GM12878 (cell line): Measurements from ENCODE around the gene CSTB. TPM values are rescaled to one million over a fixed set of nuclear protein-coding genes. Genes with fewer than 3 reads are reported as not detected.

ENCODE experiments used
- ATAC-seq: fragments of 200-7000 bp; cut with Tn5 transposase; 3 replicates; pipeline ENCODE4 v1.9.1; 2020; ENCODE audit warnings: mild to moderate bottlenecking, moderate library complexity
- BruUV-seq: library from RNA; stranded (reverse); fragments of 400-500 nt; replicated peaks from 2 replicates; lab custom pipeline; 2021; lab: Mats Ljungman, UMichigan
- CTCF ChIA-PET: fragments of 300-600 bp; sonication (Branson Sonifier 250); formaldehyde crosslinking; extraction: SDS; loops from one replicate; lab custom pipeline; 2021; ENCODE audit warnings: inconsistent platforms; lab: Yijun Ruan, JAX
- POLR2A ChIA-PET: fragments of 350-600 bp; formaldehyde crosslinking; extraction: SDS; loops from one replicate; lab custom pipeline; 2021; ENCODE audit warnings: inconsistent platforms; lab: Charles Lee
- RAD21 ChIA-PET: fragments of 300-600 bp; sonication (Branson Sonifier 250); formaldehyde crosslinking; loops from one replicate; lab custom pipeline; 2023; ENCODE audit warnings: antibody characterized with exemption; ENCODE audit not compliant: unreplicated experiment; lab: Charles Lee
- SMC1A ChIA-PET: fragments of 300-600 bp; sonication (Branson Sonifier 250); formaldehyde crosslinking; loops from one replicate; lab custom pipeline; 2023; ENCODE audit not compliant: unreplicated experiment, uncharacterized antibody; lab: Charles Lee
- DNase-seq: peaks from one replicate; pipeline ENCODE4 v3.0.0-alpha.2; 2011; ENCODE audit warnings: low read depth, low spot score
- FAIRE-seq: peaks from 3 replicates; lab custom pipeline; 2011; peaks lifted over from hg19 to GRCh38; lab: Jason Lieb, UNC
- H2AFZ ChIP-seq: 2 replicates; pipeline ENCODE4 v1.6.0; 2011; ENCODE audit warnings: low read depth, low read length, control low read depth; ENCODE audit not compliant: control insufficient read depth
- H3K27ac ChIP-seq: 2 replicates; pipeline ENCODE4 v1.5.1; 2011; ENCODE audit warnings: control low read depth; ENCODE audit not compliant: control insufficient read depth, insufficient read depth
- H3K27me3 ChIP-seq, 2 experiments: replicated peaks in 1 of 2; 2 replicates each; pipeline versions ENCODE4 v1.6.0 to v1.6.1; 2011; ENCODE audit warnings: low read length in 1 of 2; ENCODE audit not compliant: control insufficient read depth in 2 of 2, insufficient read depth in 2 of 2
- H3K36me3 ChIP-seq, 2 experiments: 2 replicates each; pipeline ENCODE4 v1.5.1; 2011; ENCODE audit warnings: low read length in 1 of 2; ENCODE audit not compliant: control insufficient read depth in 2 of 2, insufficient read depth in 2 of 2
- H3K4me1 ChIP-seq: 2 replicates; pipeline ENCODE4 v1.6.1; 2011; ENCODE audit warnings: mild to moderate bottlenecking, low read length, moderate library complexity, mixed read lengths; ENCODE audit not compliant: control insufficient read depth, insufficient read depth
- H3K4me2 ChIP-seq: 2 replicates; pipeline ENCODE4 v1.6.0; 2011; ENCODE audit warnings: control low read depth; ENCODE audit not compliant: control insufficient read depth, insufficient read depth
- H3K4me3 ChIP-seq: fragments of 200-600 bp; sonication (generic); 2 replicates; pipeline ENCODE4 v1.5.1; 2016
- H3K79me2 ChIP-seq: 2 replicates; pipeline ENCODE4 v1.6.0; 2011; ENCODE audit warnings: low read length; ENCODE audit not compliant: control insufficient read depth, insufficient read depth
- H3K9ac ChIP-seq: 2 replicates; pipeline ENCODE4 v1.8.0; 2011; ENCODE audit warnings: low read length, control low read depth, mixed read lengths; ENCODE audit not compliant: control insufficient read depth, insufficient read depth
- H3K9me3 ChIP-seq: replicated peaks from 3 replicates; pipeline ENCODE4 v1.5.1; 2011; ENCODE audit warnings: mild to moderate bottlenecking, low read length; ENCODE audit not compliant: control insufficient read depth, insufficient read depth
- H4K20me1 ChIP-seq: 2 replicates; pipeline ENCODE4 v1.6.0; 2011; ENCODE audit not compliant: control insufficient read depth, insufficient read depth
- E2F8 ChIP-seq: fragments of 450-650 bp; IDR thresholded peaks from 2 replicates; pipeline ENCODE4 v1.6.1; 2018; ENCODE audit warnings: mild to moderate bottlenecking, low read depth, moderate library complexity; ENCODE audit not compliant: partially characterized antibody
- IKZF2 ChIP-seq, 2 experiments: fragments of 450-650 bp; IDR thresholded peaks; 2 replicates each; pipeline ENCODE4 v1.6.1; 2017; ENCODE audit warnings: mild to moderate bottlenecking in 2 of 2, moderate library complexity in 2 of 2
- KAT2A ChIP-seq: conservative IDR thresholded peaks from 2 replicates; pipeline ENCODE4 v1.6.1; 2011; ENCODE audit warnings: low read depth, low read length; ENCODE audit not compliant: control insufficient read depth
- MEF2B ChIP-seq: fragments of 450-650 bp; IDR thresholded peaks from 2 replicates; pipeline ENCODE4 v1.6.1; 2018; ENCODE audit warnings: mild to moderate bottlenecking, moderate library complexity; ENCODE audit not compliant: partially characterized antibody, poor library complexity, severe bottlenecking
- NFXL1 ChIP-seq: fragments of 450-650 bp; IDR thresholded peaks from 2 replicates; pipeline ENCODE4 v1.6.1; 2017; ENCODE audit warnings: antibody characterized with exemption, mild to moderate bottlenecking, borderline replicate concordance
- NR2C1 ChIP-seq: fragments of 450-650 bp; IDR thresholded peaks from 2 replicates; pipeline ENCODE4 v1.6.1; 2017; ENCODE audit warnings: antibody characterized with exemption, mild to moderate bottlenecking, moderate library complexity
- ZZZ3 ChIP-seq: IDR thresholded peaks from 2 replicates; pipeline ENCODE4 v1.6.1; 2011; ENCODE audit warnings: low read depth; ENCODE audit not compliant: control insufficient read depth, insufficient read length
- WGBS: methylation state at CpG from one replicate; pipeline ENCODE4 v1.1.6; 2016; ENCODE audit warnings: low lambda C conversion rate; ENCODE audit not compliant: insufficient replicate concordance, insufficient coverage; ENCODE audit errors: missing lambda C conversion rate; 5-methylcytosine and 5-hydroxymethylcytosine counted together
- in situ Hi-C: fragments of 300-500 bp; cut with MboI; formaldehyde crosslinking; loops from 9 replicates; pipeline ENCODE4 v1.14.3; 2018; ENCODE audit warnings: mixed read lengths
- intact Hi-C: fragments of 100-400 bp; cut with micrococcal nuclease; formaldehyde crosslinking; loops from one replicate; pipeline ENCODE4 v1.14.2; 2022; ENCODE audit not compliant: unreplicated experiment
- polyA plus RNA-seq, 11 experiments: library from polyadenylated mRNA; depleted of rRNA in 4 of 11; unstranded in 6 of 11; stranded (reverse) in 5 of 11; fragments of >200 nt; fragmentation: Nextera tagmentation in 4 of 11; fragmentation: Illumina TruSeq in 1 of 11; extraction: Ambion mirVana in 4 of 11; extraction: Trizol in 1 of 11; gene quantifications; 1 replicate in 1 of 11; 2 replicates in 10 of 11; pipeline versions ENCODE4 v1.2.1 to v1.2.3, GENCODE V29; 2011 to 2016; ENCODE audit warnings: inconsistent platforms in 2 of 11, missing spikeins in 2 of 11, low read depth in 1 of 11
- total RNA-seq, 4 experiments: library from RNA; depleted of rRNA in 3 of 4; stranded (reverse); fragments of >200 nt in 3 of 4; fragmentation: Illumina TruSeq in 1 of 4; extraction: Trizol in 1 of 4; gene quantifications; 2 replicates each; pipeline versions ENCODE4 v1.2.1 to v1.2.3, GENCODE V29; 2013 to 2021

Gene CSTB
- total and polyA plus RNA-seq, 10 of the 15 experiments (the other 5 are each of a cell fraction or from before 2014, with no cell fraction given): 12.5 to 82.7 (median 41.9) TPM

- TF ChIP-seq IKZF2 (IDR thresholded peaks at IDR 0.05): no peak
- no peak for TF ChIP-seq KAT2A
- TF ChIP-seq NR2C1: no peak
- TF ChIP-seq NFXL1: no peak
- no peak for TF ChIP-seq ZZZ3
These were observed 30.2 kb downstream of the CSTB start (continued) for GRCh38 chr21:43745772-43746517.

GRCh38 chr21:43744725-43745124, 31.4 kb downstream of the CSTB start:
- WGBS: 93% methylated on average over 18 of the region's 18 CpGs
- H3K79me2 ChIP-seq: no peaks in the 10 kb centered on the region
- ATAC-seq (no peak), FAIRE-seq (no peak), DNase-seq (no peak)
- ChIA-PET RAD21 (no interaction called here), CTCF (no interaction called here), SMC1A (no interaction called here), POLR2A (no interaction called here)
- TF ChIP-seq E2F8 (no peak), MEF2B (no peak)
- no peak overlapping the region for H3K4me2 ChIP-seq
- intact Hi-C loops: no loop called here
- H2AFZ ChIP-seq: no peak overlapping the region
- no peak overlapping the region for H3K27ac ChIP-seq
- no peak overlapping the region for H3K4me3 ChIP-seq
- no peaks in the 10 kb centered on the region for H3K9me3 ChIP-seq
- no peaks in the 10 kb centered on the region for H4K20me1 ChIP-seq
- H3K9ac ChIP-seq: no peak overlapping the region
- no peaks in the 10 kb centered on the region for H3K4me1 ChIP-seq
- BruUV-seq: TSS peak; percentile 55
- peaks cover 18 to 30% of the 10 kb centered on the region in 2 experiments; a peak in 3 of 4 replicates for H3K36me3 ChIP-seq
- in situ Hi-C loops: no loop called here
- no peaks in the 10 kb centered on the region for H3K27me3 ChIP-seq
